SH-SY5Y (cell line): ENCODE data around the gene ZNF124.

Source experiments
- GATA2 ChIP-seq: IDR thresholded peaks from 2 replicates; pipeline ENCODE4 v1.6.1; 2011; ENCODE audit warnings: mild to moderate bottlenecking, low read depth, low read length
- GATA3 ChIP-seq: IDR thresholded peaks from 2 replicates; pipeline ENCODE4 v1.6.1; 2011; ENCODE audit warnings: low read depth, mild to moderate bottlenecking, low read length, moderate library complexity

ZNF124 gene

GRCh38 chr1:247119600-247120407 lies 52.0 kb downstream of the ZNF124 start:
- TF ChIP-seq GATA3 (no peak), GATA2 (no peak)

DNA sequence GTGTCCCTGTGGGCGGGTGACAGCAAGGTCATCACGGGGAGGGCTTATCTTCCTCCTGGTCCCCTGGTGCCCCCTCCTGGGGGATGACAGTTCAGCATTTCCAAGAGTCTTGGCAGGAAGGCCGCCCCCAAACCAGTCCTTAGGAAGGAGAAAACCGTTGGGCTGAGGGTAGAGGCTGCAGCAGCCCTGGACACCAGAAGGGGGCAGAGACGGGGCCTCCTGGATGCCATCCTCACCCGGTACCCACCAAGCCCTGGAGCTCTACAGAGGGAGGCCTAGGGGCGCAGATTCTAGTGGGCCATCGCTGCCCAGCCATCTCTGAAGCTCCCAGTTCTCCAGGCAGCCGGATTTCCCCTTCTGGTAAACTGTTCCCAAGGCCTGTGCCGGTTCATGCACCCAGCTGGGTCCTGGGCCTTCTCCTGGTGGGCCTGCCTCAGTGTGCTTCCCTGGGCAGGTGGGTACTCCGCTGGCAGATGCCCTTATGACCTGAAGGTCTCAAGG lies 52.8 kb downstream of the ZNF124 start:
- no peak for TF ChIP-seq GATA2
- TF ChIP-seq GATA3: no peak

- TF ChIP-seq GATA2: no peak
These were observed 56.3 kb downstream of the ZNF124 start for GRCh38 chr1:247115545-247115944.

DNA sequence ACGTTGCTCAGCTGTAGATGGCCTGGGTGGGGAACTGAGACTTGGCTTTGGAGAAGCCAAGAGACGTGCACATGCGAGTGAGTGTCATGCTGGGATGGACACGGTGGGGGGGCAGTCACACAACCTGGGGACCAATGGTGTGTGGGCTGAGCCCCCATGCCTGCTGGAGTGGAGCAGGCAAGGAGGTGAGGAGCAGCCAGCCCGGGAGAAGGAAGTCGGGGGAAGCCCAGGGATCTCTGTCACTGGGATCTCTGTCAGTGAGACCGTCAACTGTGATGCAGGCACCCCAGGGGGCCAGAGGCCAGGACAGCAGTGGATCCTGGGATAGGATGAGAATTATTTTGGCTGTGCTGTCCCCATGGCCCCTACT lies 56.7 kb downstream of the ZNF124 start:
- TF ChIP-seq GATA3 (no peak), GATA2 (no peak)

DNA sequence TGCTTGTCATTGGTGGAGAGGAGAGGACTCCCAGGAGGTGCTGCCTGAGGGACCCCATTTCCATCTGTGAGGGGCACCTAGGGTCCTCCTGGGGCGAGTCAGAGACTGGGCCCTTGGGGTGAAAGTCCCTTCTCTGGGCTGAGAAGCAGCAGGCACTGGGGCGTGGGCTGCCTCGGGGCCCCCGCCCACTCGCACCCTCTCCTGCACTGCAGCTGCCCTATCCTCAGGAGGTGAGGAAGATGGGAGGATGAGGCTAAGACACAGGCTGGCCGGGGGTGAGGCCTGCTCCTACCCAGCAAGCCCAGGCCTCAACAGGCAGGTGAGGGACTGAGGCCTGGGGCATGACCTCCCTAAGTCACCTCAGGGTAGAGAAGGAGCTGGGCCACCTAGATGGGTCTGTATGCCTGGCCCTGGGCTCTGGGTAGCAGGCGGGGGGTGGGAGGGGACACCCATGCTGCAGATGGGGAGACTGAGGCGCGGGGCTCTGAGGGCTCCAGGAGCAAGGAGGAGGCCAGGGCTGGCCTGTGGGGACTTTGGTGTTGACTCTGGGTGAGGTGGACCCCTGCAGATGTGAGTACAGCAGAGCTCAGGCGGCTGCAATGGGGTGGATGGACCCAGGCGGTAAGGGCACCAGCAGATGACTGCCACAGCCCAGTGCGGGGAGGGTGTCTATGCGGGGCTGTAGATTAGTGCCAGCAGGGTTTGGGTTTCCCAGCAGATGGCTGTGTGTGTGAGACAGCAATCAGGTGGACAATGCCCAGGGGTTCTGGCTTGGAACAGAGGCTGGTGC lies 57.3 kb downstream of the ZNF124 start:
- no peak for TF ChIP-seq GATA3
- no peak for TF ChIP-seq GATA2

DNA sequence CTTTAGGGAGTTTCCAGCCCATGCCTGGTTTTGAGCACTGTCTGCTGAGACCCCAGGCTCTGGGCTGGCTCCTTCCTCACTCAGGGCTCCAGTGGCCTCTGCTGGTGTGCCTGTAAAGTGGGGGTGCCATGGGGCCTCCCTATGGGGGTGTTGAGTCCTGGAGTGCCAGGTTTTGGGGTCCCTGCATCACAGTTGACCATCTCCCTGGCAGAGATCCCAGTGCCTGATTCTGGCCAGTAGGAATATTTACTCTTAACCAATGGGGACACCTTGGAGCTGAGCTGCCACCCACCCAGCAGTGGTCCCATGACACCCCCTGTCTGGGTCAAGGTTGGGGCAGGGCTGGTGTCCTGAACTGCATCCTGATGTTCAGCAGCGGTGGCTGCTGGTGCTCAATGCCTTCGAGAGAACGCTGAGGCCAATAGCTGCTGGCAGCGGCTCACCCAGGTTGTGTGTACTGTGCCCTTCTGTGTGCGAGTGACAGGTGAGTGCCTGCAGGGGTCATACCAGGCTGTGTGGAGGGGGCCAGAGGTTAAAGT lies 58.0 kb downstream of the ZNF124 start:
- no peak for TF ChIP-seq GATA2

DNA sequence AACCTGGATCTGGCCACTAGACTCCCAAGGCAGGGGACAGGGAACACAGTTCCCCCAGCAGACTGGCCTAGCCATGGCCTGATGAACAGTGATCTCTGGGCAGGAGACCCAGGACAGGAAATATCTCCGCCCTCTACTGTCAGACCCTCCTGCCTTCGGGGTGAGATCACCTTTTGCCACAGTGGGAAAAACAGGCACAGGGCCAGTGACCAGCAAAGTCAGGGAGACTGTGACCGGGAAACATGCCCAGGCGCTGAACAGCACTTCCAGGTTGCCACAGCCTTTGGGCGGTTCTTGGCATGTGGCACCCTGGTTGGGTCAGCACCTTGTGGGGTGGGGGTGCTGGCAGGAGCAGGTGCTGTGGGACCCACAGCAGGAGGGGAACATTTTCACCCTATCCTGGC lies 58.7 kb downstream of the ZNF124 start:
- TF ChIP-seq GATA3 (no peak), GATA2 (no peak)

DNA sequence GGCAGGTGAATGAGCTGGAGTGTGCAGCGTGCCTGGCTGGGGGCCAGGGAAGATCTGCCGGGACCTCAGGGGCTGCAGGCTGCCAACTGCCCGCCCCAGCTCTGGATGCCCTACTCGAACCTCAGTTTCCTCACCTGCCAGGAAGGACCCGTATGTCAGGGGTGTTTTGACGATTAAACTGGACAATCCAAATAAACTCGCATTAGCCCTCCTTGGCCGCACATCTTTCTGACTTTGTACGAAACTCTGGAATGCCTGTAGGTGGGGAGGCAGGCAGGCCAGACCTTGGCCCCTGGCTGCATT lies 59.4 kb downstream of the ZNF124 start:
- no peak for TF ChIP-seq GATA3
- no peak for TF ChIP-seq GATA2

DNA sequence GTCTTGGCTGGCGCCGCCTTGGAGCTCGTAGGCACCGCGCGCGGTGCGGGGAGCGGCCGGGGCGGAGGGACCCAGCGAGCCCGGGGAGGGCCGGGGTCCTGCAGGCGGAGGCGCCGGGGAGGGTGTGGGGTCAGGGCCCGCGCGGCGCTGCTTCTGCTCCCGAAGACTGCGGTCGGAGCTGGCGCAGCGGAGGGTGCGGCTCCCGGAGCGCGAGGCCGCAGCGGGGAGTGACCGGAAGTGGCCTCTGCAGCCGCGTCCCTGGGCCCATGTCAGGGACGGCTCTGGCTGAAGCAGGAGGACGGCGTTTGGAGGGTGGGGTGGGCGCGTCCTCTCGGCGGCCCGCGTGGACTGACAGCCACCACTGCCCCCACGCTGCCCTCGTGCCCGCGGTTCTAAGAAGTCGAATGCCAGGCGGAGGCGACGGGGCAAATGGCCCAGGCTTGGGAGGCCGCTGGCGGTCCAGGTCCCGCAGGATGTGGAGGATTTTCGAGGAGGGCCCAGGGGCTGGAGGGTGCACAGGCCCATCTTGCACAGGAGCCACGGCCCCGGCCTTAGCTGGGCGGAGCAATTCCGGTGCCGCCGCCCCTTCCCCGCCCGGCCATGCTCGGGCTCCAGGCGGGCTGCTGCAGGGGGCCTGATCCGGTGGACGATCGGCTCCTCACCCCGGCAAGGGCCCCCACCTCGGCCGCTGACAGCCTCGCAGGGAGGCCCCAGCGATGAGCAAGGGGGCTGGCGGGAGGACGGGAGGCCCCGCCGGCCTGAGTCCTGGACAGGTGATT lies 59.9 kb downstream of the ZNF124 start:
- TF ChIP-seq GATA3 (no peak), GATA2 (no peak)

GRCh38 chr1:247111259-247111699 lies 60.5 kb downstream of the ZNF124 start:
- TF ChIP-seq GATA2 (no peak), GATA3 (no peak)

DNA sequence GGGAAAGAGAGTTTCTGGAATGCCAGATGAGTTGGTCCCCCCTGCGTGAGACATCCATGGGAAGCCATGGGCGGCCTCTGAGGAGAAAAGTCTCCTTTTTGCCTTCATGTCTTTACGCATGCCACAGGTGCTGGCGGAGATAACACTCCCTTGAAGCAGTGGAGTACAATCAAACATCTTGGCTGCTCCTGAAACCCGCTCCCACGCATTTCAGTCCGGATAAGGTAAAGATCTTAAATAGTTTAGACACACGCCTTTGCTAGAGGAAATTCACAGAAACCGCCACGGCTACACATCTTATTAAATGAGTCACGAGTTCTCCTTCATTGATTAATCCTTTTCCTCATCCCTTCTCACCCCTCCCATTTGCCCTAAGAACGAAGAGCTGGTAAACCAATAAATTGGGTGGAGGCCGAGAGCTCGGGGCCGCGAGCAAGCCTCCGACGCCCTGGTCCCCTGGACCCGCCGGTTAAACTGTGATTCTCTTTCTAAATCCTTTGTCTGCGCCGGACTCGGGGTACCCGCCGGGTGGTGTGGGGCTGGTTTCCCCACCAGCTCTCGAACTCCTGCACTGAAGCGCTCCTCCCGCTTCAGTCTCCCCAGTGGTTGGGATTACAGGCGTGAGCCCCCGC lies 61.1 kb downstream of the ZNF124 start:
- TF ChIP-seq GATA3 (no peak), GATA2 (no peak)

DNA sequence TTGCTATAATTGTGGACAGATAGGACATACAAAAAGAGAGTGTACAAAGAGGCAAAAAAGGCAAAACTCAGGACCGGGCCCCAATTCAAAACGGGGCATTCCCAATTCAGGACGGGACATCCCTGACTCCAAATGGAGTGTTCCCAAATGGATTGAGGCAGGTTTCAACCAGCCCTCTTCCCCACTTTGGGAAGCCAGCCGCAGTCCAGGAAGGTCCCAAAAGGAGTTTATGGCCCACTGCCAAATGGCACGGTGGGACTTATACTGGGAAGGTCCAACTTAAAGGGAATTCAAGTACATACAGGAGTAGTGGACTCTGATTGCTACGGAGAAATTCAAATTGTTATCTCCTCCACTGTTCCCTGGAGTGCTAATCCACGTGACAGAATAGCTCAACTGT lies 64.1 kb downstream of the ZNF124 start:
- TF ChIP-seq GATA2 (no peak), GATA3 (no peak)

DNA sequence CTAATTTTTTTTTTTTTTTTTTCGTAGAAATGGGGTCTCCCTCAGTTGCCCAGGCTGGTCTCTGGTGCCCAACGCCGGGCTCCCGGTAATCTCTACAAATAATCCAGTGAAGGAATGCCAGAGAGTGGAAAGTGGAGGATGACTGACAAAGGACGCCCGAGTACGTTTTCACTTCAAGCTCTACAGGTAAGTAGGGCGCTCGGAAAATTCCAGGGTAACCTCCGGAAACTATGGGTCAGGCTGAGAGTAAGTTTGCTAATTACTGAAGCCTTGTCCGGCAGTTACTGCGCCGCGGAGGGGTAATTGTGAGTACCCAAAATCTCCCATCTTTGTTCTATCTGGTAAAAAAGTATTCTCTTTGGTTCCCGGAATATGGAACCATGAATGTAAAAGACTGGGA lies 65.9 kb downstream of the ZNF124 start:
- TF ChIP-seq GATA3 (no peak), GATA2 (no peak)
